H1 (cell line): ENCODE measurements around the gene PLD3. TPM values are rescaled to one million over a fixed set of nuclear protein-coding genes. Genes with fewer than 3 reads are reported as not detected.

Experiments used
- CHD1 ChIP-seq: IDR thresholded peaks from 2 replicates; pipeline ENCODE4 v1.6.1; 2012; ENCODE audit warnings: low read depth, low read length, improper control_type of control experiment
- EP300 ChIP-seq, 2 experiments: IDR thresholded peaks; 1 replicate in 1 of 2; 2 replicates in 1 of 2; pipeline ENCODE4 v1.6.1; 2011 to 2012; ENCODE audit warnings: low read depth in 2 of 2, low read length in 2 of 2, mild to moderate bottlenecking in 2 of 2, borderline replicate concordance in 1 of 2, inconsistent platforms in 1 of 2, moderate library complexity in 1 of 2
- EZH2 ChIP-seq: fragments of 200-600 bp; sonication (generic); IDR thresholded peaks from 2 replicates; pipeline ENCODE4 v1.7.1; 2012; ENCODE audit warnings: low read depth, mild to moderate bottlenecking, moderate library complexity, low read length, inconsistent platforms; ENCODE audit not compliant: severe bottlenecking
- HDAC6 ChIP-seq: IDR thresholded peaks from one replicate; pipeline ENCODE4 v1.7.1; 2012; ENCODE audit warnings: low read depth, mild to moderate bottlenecking, inconsistent platforms, low read length, moderate library complexity
- SP2 ChIP-seq: IDR thresholded peaks from 2 replicates; pipeline ENCODE4 v1.6.1; 2012; ENCODE audit warnings: mild to moderate bottlenecking, low read length, inconsistent platforms
- SRF ChIP-seq: IDR thresholded peaks from 2 replicates; pipeline ENCODE4 v1.6.1; 2011; ENCODE audit warnings: mild to moderate bottlenecking, low read depth, low read length, moderate library complexity
- polyA plus RNA-seq, 7 experiments: library from polyadenylated mRNA; depleted of rRNA in 3 of 7; stranded (reverse) in 5 of 7; unstranded in 2 of 7; fragments of >200 nt in 5 of 7; fragments of 200-250 nt in 2 of 7; gene quantifications; 1 replicate in 5 of 7; 2 replicates in 1 of 7; 4 replicates in 1 of 7; pipeline versions ENCODE4 v1.2.1 to v1.2.3, GENCODE V29; 2011 to 2013; ENCODE audit warnings: missing spikeins in 2 of 7, mixed read lengths in 2 of 7
- total RNA-seq: library from RNA; stranded (reverse); fragmentation: NEBNext Ultra II Directional; extraction: Animal tissue kit (Norgen Biotek cat#: 25700); gene quantifications from 2 replicates; pipeline ENCODE4 v1.2.1, GENCODE V29; 2021
- TF ChIP-seq, protein P1 (sequence below): fragments of 300-600 bp; sonication (generic); IDR thresholded peaks from 2 replicates; pipeline ENCODE4 v1.7.1; 2012; ENCODE audit warnings: low read length, moderate library complexity, mild to moderate bottlenecking, inconsistent platforms; ENCODE audit not compliant: insufficient replicate concordance

PLD3 gene
- total and polyA plus RNA-seq, 2 of the 8 experiments (the other 6 are each of a cell fraction or from before 2014, with no cell fraction given): 180 to 543 TPM

DNA sequence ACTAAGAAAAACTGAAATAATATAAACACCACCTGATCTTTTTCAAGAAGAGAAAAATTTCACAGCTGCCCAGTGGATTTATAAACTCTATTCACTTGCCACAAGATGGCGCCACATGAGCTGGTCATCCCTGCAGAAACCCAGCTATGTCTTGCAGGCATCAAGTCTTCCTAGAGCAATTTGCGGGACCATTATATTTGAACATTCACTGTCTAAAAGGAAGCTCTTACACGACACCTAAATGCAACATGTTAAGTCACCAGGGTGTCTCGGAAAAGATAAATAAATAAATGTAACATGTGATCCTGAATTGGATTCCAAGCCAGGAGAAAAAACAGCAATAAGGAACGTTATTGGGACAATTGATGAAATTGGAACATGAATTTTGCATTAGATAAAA, 43.1 kb upstream of the PLD3 start (continued):
- TF ChIP-seq, protein P1, sequence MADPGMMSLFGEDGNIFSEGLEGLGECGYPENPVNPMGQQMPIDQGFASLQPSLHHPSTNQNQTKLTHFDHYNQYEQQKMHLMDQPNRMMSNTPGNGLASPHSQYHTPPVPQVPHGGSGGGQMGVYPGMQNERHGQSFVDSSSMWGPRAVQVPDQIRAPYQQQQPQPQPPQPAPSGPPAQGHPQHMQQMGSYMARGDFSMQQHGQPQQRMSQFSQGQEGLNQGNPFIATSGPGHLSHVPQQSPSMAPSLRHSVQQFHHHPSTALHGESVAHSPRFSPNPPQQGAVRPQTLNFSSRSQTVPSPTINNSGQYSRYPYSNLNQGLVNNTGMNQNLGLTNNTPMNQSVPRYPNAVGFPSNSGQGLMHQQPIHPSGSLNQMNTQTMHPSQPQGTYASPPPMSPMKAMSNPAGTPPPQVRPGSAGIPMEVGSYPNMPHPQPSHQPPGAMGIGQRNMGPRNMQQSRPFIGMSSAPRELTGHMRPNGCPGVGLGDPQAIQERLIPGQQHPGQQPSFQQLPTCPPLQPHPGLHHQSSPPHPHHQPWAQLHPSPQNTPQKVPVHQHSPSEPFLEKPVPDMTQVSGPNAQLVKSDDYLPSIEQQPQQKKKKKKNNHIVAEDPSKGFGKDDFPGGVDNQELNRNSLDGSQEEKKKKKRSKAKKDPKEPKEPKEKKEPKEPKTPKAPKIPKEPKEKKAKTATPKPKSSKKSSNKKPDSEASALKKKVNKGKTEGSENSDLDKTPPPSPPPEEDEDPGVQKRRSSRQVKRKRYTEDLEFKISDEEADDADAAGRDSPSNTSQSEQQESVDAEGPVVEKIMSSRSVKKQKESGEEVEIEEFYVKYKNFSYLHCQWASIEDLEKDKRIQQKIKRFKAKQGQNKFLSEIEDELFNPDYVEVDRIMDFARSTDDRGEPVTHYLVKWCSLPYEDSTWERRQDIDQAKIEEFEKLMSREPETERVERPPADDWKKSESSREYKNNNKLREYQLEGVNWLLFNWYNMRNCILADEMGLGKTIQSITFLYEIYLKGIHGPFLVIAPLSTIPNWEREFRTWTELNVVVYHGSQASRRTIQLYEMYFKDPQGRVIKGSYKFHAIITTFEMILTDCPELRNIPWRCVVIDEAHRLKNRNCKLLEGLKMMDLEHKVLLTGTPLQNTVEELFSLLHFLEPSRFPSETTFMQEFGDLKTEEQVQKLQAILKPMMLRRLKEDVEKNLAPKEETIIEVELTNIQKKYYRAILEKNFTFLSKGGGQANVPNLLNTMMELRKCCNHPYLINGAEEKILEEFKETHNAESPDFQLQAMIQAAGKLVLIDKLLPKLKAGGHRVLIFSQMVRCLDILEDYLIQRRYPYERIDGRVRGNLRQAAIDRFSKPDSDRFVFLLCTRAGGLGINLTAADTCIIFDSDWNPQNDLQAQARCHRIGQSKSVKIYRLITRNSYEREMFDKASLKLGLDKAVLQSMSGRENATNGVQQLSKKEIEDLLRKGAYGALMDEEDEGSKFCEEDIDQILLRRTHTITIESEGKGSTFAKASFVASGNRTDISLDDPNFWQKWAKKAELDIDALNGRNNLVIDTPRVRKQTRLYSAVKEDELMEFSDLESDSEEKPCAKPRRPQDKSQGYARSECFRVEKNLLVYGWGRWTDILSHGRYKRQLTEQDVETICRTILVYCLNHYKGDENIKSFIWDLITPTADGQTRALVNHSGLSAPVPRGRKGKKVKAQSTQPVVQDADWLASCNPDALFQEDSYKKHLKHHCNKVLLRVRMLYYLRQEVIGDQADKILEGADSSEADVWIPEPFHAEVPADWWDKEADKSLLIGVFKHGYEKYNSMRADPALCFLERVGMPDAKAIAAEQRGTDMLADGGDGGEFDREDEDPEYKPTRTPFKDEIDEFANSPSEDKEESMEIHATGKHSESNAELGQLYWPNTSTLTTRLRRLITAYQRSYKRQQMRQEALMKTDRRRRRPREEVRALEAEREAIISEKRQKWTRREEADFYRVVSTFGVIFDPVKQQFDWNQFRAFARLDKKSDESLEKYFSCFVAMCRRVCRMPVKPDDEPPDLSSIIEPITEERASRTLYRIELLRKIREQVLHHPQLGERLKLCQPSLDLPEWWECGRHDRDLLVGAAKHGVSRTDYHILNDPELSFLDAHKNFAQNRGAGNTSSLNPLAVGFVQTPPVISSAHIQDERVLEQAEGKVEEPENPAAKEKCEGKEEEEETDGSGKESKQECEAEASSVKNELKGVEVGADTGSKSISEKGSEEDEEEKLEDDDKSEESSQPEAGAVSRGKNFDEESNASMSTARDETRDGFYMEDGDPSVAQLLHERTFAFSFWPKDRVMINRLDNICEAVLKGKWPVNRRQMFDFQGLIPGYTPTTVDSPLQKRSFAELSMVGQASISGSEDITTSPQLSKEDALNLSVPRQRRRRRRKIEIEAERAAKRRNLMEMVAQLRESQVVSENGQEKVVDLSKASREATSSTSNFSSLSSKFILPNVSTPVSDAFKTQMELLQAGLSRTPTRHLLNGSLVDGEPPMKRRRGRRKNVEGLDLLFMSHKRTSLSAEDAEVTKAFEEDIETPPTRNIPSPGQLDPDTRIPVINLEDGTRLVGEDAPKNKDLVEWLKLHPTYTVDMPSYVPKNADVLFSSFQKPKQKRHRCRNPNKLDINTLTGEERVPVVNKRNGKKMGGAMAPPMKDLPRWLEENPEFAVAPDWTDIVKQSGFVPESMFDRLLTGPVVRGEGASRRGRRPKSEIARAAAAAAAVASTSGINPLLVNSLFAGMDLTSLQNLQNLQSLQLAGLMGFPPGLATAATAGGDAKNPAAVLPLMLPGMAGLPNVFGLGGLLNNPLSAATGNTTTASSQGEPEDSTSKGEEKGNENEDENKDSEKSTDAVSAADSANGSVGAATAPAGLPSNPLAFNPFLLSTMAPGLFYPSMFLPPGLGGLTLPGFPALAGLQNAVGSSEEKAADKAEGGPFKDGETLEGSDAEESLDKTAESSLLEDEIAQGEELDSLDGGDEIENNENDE: no peak
- TF ChIP-seq EZH2 (no peak), SP2 (no peak), CHD1 (no peak), SRF (no peak), EP300 (IDR thresholded peaks at IDR 0.05; ENCODE audit: borderline replicate concordance in 1 of 2, low read depth in 2 of 2, low read length in 2 of 2) (no peak), HDAC6 (no peak)
